ENCODE results near the gene IL20.

The IL20 gene

GRCh38 chr1:206864939-206865671, at the start of gene IL20:
TSS of gene IL20 (plus strand) at chr1:206865623. CDS start at chr1:206865853, 230 bp downstream.
- DNase-seq = peak; percentile 79

- DNase-seq = peak; percentile 40
These were observed 48.8 kb upstream of the IL20 start for GRCh38 chr1:206816390-206817287.

GRCh38 chr1:206821493-206821892, 43.9 kb upstream of the IL20 start:
- no peak for DNase-seq

- no peak for DNase-seq
These were observed 41.7 kb upstream of the IL20 start for GRCh38 chr1:206823727-206824126.

GRCh38 chr1:206824331-206824730, 41.1 kb upstream of the IL20 start:
- peak; percentile 65 for DNase-seq

- no peak for DNase-seq
These were observed 39.0 kb upstream of the IL20 start for GRCh38 chr1:206826394-206826793.

- no peak for DNase-seq
These were observed 37.4 kb upstream of the IL20 start for GRCh38 chr1:206828061-206828460.

- no peak for DNase-seq
These were observed 36.7 kb upstream of the IL20 start for GRCh38 chr1:206828765-206829164.

GRCh38 chr1:206829282-206829681, 36.1 kb upstream of the IL20 start:
- no peak for DNase-seq

GRCh38 chr1:206829875-206830274, 35.5 kb upstream of the IL20 start:
- DNase-seq = peak; percentile 30

GRCh38 chr1:206831650-206832049, 33.8 kb upstream of the IL20 start:
- DNase-seq = peak; percentile 49

GRCh38 chr1:206832352-206832880, 33.0 kb upstream of the IL20 start:
- DNase-seq = peak; percentile 79

- DNase-seq = peak; percentile 84
These were observed 32.2 kb upstream of the IL20 start for GRCh38 chr1:206833106-206833680.

- DNase-seq = peak; percentile 68
These were observed 31.6 kb upstream of the IL20 start for GRCh38 chr1:206833801-206834200.

- DNase-seq = no peak
These were observed 31.2 kb upstream of the IL20 start for GRCh38 chr1:206834217-206834616.

- peak; percentile 98 for DNase-seq
These were observed 30.7 kb upstream of the IL20 start for GRCh38 chr1:206834711-206835110.

- DNase-seq = no peak
These were observed 30.2 kb upstream of the IL20 start for GRCh38 chr1:206835186-206835585.

GRCh38 chr1:206836111-206836510, 29.3 kb upstream of the IL20 start:
- DNase-seq = no peak

GRCh38 chr1:206839006-206839560, 26.3 kb upstream of the IL20 start:
- no peak for DNase-seq

- DNase-seq = no peak
These were observed 25.6 kb upstream of the IL20 start for GRCh38 chr1:206839857-206840256.

GRCh38 chr1:206841609-206842323, 23.7 kb upstream of the IL20 start:
- DNase-seq = no peak

GRCh38 chr1:206842854-206843253, 22.6 kb upstream of the IL20 start:
- no peak for DNase-seq
